GM04504 (cell line): ENCODE results near the gene AFF2.

ENCODE experiments used
- DNase-seq: peaks from one replicate; pipeline ENCODE4 v3.0.0-alpha.2; 2012; ENCODE audit warnings: low read depth

Gene AFF2

DNA sequence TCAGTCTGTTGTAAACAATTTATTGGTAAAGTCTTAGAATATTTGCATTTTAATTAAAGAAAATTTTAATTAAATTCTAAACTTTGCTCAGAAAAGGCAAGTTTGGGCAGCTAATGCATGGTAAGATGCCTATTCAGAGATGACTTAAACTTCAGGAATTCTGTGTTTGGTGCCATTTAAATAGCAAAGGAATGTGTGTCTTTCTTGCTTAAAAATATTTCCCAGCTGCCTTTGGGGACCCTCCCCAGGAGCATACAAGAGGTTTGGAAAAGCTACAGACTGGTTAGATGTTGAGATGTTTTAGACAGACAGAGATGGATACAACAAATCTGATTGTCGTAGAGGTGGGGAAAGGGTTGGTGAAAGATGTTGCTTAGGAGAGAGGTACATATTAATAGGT, 36.5 kb downstream of the AFF2 start:
- DNase-seq, result no peak

DNA sequence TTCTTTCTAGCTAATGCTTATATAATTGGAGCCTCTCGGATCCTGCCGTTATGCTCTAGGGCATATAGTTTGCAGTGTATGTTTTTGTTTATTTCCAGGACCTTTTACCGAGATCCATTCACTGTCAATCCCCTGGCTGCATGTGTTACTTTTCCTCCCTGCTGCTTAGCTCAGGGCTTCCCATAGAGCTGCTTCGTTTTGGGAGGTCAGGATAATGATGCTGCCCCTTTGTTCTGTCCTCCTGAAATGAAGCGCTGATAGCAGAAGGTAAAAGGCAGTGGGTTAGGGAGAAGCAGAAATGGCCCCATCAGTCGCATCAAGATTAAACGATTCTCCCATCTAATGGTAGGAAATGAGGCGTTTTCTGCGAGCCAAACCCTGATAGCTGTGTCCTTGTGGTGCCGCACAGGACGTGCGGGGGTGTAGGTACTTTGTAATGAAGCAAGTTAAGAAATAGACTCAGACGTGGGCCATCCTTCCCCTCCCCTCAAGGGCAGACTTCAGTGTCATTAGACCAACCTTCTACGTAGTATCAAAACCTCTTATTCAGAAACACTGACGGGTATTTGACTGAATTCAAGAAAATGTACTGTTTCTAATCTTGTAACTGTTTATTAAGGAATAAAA, 37.3 kb downstream of the AFF2 start:
- no peak for DNase-seq

- no peak for DNase-seq
Measured at GRCh38 chrX:148538582-148538981, 38.2 kb downstream of the AFF2 start.

DNA sequence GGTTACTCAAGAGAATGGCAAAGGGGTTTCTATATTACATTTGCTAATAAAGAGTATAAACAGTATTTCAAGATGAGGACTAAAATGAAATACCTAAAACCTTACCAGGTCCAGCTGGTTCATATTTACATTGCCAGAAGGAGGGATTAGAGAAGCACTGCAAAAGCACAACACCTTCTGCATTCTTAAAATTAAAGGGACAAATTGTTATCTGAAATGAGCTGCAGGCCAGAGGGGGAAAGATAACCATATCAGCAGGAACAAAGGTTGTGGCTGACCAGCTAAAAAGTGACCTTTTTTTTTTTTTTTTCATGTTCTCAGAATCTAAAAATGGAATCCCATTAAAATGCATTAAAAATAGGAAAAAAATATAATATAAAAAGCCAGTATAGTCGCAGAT, 39.7 kb downstream of the AFF2 start:
- no peak for DNase-seq

- no peak for DNase-seq
Measured at GRCh38 chrX:148540671-148541583, 40.5 kb downstream of the AFF2 start.

DNA sequence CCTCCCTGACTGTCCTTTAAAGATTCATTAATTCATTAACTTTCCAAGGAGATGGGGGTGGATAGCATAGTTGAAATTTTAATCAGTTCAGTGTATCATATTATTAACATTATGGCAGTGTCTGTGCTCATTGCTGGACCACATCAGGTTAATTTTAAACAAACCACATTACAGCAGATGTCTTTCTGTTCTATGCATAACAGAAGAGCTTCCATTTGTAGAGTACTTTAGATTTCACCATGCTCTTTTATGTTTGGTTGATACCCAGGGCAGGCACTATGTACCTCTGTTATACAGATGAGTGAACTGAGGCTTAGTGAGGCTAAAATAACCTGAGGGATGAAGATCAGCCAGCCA, 41.1 kb downstream of the AFF2 start:
- DNase-seq, result no peak

DNA sequence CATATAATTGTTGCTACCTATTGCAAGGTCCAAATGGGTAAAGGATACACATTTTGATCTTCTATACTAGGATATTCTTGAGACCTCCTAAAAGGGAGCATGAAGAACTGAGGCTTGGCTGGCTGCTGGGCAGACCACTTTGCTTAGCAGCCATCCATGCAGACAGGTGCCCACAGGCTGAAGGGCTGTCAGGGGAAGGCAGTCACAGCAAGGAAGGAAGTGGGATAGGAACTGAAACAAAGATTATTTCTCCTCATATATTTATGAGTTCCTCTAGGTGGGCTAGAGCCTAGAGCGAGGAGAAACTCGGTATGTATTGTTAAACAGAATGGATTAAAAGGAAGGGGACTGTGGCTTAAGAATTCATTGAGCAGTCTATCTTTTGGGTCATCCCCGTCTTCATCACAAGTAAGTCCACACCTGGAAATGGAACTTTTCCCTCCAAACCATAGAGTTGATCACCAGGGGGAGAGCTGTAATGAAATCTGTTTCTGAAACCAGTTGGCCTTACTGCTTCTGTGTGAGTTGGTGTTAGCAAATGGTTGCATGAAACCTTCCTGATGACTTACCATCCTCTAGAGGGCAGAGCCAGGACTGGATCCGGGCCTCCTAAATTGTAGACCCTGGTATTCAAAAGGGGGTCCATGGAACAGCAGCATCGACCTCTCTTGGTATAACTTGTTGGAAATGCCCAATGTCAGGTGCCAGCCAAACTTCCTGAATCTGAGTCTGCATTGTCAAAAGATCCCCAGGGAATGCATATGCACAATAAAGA, 42.3 kb downstream of the AFF2 start:
- no peak for DNase-seq

DNA sequence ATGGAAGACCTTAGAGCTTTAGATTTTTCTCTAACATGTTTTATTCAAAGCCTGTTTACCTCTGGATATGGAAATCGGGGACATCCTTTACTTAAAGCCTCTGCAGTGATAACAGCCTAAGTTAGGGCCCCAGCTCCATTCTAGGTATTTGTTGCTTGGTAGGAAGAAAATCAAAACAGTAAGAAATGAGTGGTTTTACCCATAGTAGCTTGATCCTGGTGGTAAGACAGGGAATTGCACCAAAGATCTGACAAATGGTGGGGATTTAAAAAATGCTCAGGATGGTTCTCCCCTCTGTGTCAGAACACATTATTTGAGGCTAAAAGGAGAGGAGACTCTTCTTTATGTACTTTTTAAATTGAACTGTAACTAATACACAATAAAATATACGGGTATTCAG, 52.4 kb downstream of the AFF2 start:
- no peak for DNase-seq

DNA sequence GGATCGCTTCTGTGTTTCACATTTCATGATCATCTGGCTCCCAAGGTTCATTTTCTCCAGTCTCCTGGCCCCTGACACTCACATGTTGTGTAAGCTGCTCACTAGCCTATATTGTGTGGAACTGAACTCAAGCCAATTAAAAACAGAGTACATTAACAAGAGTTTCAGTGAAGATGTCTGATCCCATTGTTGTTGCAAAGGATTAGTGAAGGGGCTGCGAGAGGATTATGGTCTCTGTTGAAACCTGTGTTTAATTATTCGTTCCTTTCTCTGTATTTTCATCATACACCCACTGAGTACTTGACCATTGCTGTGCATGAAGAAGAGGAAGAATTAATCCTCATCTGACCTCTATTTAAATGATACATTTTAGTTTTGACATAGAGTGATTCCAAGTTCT, 54.7 kb downstream of the AFF2 start:
- no peak for DNase-seq

GRCh38 chrX:148555571-148556243, 55.3 kb downstream of the AFF2 start:
- DNase-seq, result no peak

DNA sequence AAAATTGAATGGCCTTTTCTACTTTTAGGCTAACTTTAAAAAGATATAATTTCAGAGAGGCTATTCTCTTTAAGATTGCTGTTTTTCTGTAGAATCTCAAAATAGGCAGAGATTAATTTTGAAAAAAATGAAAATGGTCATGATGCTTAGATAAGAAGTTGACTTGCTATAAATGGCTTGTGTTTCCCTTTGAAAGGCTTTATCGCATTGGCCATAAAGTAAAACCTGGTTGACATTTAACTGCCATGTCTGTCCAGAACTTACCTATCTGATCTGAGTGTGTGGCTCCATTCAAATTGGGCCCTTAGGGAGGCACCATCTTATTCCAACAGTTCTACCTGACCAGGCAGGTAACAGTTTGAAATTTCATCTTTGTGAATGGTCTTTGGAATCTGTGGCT, 56.1 kb downstream of the AFF2 start:
- DNase-seq, result no peak

GRCh38 chrX:148562846-148563245, 62.4 kb downstream of the AFF2 start:
- DNase-seq, result no peak

GRCh38 chrX:148567229-148567628, 66.8 kb downstream of the AFF2 start:
- peak; percentile 28 for DNase-seq

DNA sequence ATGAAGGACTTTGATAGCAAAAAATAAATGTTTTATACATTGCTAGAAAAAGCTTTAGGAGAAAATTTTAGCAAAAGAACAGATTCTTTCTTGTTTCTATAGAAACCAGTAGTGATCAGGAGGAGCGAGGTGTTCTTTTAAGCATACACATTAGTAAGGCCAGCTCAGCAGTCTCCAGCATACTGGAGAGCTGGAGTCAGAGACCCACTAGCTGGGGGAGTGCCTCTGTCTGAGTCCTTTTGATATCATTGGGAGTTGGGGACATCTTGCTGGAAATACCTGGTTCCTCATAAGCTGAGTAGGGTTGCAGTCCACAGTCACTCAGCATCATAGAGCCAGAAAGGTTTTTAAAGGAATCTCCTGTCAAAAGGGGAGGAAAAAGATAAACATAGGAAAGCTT, 67.4 kb downstream of the AFF2 start:
- DNase-seq, result no peak

DNA sequence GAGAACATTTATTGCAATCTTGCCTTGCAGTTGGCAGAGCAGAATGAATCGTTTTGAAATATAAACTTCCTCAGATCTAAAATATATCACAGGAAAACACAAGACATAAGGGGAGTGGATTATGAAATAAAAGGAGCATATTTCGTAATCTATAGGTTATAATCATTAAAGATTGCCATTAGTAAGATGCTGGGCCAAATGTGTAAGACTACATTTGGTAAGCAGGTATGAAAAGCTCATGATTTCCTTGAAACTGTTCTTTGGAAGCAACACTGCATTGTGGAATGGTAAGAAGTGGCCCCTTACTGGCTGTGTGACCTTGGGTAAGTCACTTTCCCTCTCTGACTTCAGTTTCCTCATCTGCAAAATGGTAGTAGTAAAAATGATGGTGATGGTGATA, 68.3 kb downstream of the AFF2 start:
- DNase-seq, result no peak

- no peak for DNase-seq
Measured at GRCh38 chrX:148572337-148572736, 71.9 kb downstream of the AFF2 start.

DNA sequence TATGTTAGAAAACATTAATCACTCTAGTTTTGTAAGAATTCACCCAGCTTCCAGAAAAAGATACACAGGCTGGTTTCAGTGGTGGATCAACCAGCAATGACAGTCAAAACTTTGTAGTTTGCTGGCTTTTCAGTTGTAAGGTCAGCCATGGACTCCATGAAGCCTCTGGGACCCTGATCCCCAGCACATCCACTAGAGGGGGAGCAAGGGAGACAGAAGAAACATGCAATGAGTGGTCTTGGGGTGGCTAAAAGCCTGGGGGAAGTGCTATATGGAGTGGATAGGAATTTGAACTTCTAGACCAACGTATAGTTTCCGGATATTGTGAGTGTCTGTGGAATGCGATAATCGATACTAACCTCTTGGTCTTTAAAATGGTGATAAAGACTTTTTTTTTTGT, 72.7 kb downstream of the AFF2 start:
- no peak for DNase-seq

- DNase-seq, result no peak
Measured at GRCh38 chrX:148574237-148574973, 74.0 kb downstream of the AFF2 start.

- DNase-seq, result no peak
Measured at GRCh38 chrX:148576396-148576795, 76.0 kb downstream of the AFF2 start.

- no peak for DNase-seq
Measured at GRCh38 chrX:148577741-148578140, 77.3 kb downstream of the AFF2 start.

DNA sequence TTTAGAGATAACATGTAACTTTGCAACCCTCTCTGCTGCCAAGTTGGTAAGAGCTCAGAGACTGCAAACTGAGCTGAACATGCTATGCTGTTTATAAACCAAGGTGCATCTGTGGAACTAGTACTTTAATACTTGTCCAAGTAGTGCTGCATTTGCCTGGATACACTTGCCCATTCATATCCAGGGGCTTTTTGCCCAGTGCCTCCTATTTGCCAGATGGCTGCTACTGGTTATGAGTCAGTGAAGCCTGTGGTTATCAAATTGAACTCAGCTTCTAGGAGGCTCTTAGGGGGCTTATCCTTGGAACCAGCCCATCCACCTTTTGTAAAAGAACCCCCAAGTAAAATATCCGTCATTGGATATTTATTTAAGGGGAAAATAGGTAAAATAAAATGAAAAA, 79.6 kb downstream of the AFF2 start:
- DNase-seq, result no peak

- no peak for DNase-seq
Measured at GRCh38 chrX:148582353-148582752, 81.9 kb downstream of the AFF2 start.
